T-helper 9 cell (primary cell): ENCODE measurements around the gene KIAA1191.
"Not testable (repeated sequence)": the region's sequence is repeated elsewhere in the genome, so short reads cannot be mapped to it uniquely, and the experiment has no call there.

Source experiments
- DNase-seq: peaks from one replicate; pipeline ENCODE4 v3.0.0-alpha.2; 2020

The KIAA1191 gene

DNA sequence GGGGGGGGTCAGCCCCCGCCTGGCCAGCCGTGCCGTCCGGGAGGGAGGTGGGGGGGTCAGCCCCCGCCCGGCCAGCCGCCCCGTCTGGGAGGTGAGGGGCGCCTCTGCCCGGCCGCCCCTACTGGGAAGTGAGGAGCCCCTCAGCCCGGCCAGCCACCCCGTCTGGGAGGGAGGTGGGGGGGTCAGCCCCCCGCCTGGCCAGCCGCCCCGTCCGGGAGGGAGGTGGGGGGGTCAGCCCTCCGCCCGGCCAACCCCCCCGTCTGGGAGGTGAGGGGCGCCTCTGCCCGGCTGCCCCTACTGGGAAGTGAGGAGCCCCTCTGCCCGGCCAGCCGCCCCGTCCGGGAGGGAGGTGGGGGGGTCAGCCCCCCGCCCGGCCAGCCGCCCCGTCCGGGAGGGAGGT is 56.2 kb downstream of the KIAA1191 start:
- not testable (repeated sequence) for DNase-seq
